Measurements from ENCODE around the gene ZFYVE1. TPM values are rescaled to one million over a fixed set of nuclear protein-coding genes. Genes with fewer than 3 reads are reported as not detected.
A peak's percentile ranks its signal among the peaks of the same experiment; 100 is the strongest.
"Not testable (repeated sequence)": the region's sequence is repeated elsewhere in the genome, so short reads cannot be mapped to it uniquely, and the experiment has no call there.

The ZFYVE1 gene
- total and polyA plus RNA-seq, 2 experiments from 2014 or later: 15.3 TPM

DNA sequence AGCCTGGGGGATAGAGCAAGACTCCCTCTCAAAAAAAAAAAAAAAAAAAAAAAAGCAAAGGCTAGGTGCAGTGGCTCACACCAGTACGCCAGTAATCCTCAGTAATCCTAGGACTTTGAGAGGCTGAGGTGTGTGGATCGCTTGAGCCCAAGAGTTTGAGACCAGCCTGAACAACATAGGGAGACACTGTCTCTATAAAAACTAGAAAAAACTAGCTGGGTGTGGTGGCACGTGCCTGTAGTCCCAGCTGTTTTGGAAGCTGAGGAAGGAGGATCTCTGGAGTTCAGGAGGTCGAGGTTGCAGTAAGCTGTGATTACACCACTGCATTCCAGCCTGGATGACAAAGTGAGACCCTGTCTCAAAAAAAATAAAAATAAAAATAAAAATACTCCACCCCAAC, 22.5 kb upstream of the ZFYVE1 start:
- Histone ChIP-seq H3K79me2 (no peaks in the 10 kb centered on the region), H3K9me3 (ENCODE audit: low read depth) (no peaks in the 10 kb centered on the region), H3K27me3 (no peaks in the 10 kb centered on the region), H4K20me1 (ENCODE audit: insufficient read depth, poor library complexity, severe bottlenecking) (no peaks in the 10 kb centered on the region), H3K4me3 (no peak overlapping the region), H3K4me1 (ENCODE audit: insufficient read depth) (no peaks in the 10 kb centered on the region), H3K36me3 (replicated peaks; ENCODE audit: insufficient read depth, low read depth) (no peaks in the 10 kb centered on the region), H2AFZ (no peak overlapping the region), H3K27ac (no peak overlapping the region), H3K9me2 (replicated peaks; ENCODE audit: insufficient read depth) (no peaks in the 10 kb centered on the region), H3K4me2 (no peak overlapping the region)
- DNase-seq (ENCODE audit: low spot score): no peak
- 43% methylated on average over 4 of the region's 4 CpGs for WGBS (ENCODE audit: low lambda C conversion rate, missing lambda C conversion rate)
- TF ChIP-seq EZH2phosphoT487 (IDR thresholded peaks at IDR 0.05; ENCODE audit: low read depth, severe bottlenecking, unreplicated experiment): no peak
- TF ChIP-seq, protein P1, sequence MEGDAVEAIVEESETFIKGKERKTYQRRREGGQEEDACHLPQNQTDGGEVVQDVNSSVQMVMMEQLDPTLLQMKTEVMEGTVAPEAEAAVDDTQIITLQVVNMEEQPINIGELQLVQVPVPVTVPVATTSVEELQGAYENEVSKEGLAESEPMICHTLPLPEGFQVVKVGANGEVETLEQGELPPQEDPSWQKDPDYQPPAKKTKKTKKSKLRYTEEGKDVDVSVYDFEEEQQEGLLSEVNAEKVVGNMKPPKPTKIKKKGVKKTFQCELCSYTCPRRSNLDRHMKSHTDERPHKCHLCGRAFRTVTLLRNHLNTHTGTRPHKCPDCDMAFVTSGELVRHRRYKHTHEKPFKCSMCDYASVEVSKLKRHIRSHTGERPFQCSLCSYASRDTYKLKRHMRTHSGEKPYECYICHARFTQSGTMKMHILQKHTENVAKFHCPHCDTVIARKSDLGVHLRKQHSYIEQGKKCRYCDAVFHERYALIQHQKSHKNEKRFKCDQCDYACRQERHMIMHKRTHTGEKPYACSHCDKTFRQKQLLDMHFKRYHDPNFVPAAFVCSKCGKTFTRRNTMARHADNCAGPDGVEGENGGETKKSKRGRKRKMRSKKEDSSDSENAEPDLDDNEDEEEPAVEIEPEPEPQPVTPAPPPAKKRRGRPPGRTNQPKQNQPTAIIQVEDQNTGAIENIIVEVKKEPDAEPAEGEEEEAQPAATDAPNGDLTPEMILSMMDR (IDR thresholded peaks at IDR 0.05; ENCODE audit: poor library complexity): no peak
- no peak for TF ChIP-seq EZH2 (IDR thresholded peaks at IDR 0.05; ENCODE audit: borderline replicate concordance)

DNA sequence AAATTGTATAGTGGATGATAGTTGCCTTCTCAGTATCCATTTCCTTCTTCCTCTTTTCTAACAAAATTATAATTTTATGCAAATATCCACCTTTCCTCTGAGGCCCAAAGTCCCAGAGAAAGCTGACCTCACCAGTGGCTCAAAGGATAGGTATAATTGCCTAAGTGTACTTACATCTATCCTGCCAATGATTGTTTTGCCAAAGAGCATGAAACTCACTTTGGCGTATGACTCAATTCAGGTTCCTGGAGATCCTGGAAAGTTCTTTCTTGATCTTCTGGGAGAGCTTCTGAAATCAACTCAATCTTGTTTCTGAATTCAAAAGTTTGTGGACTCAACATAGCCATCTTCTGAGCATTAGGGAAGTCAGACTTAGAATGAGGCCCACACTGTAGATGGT, 20.9 kb upstream of the ZFYVE1 start:
- WGBS (ENCODE audit: low lambda C conversion rate, missing lambda C conversion rate): 94% methylated on average over 1 of the region's 1 CpG
- no peaks in the 10 kb centered on the region for H4K20me1 ChIP-seq (ENCODE audit: insufficient read depth, poor library complexity, severe bottlenecking)
- H3K4me2 ChIP-seq: no peak overlapping the region
- H3K4me1 ChIP-seq (ENCODE audit: insufficient read depth): no peaks in the 10 kb centered on the region
- H3K36me3 ChIP-seq (replicated peaks; ENCODE audit: insufficient read depth, low read depth): no peaks in the 10 kb centered on the region
- H3K27ac ChIP-seq: no peak overlapping the region
- H3K9me2 ChIP-seq (replicated peaks; ENCODE audit: insufficient read depth): no peaks in the 10 kb centered on the region
- H3K27me3 ChIP-seq: no peaks in the 10 kb centered on the region
- H3K9me3 ChIP-seq (ENCODE audit: low read depth): no peaks in the 10 kb centered on the region
- no peak for DNase-seq (ENCODE audit: low spot score)
- no peak overlapping the region for H3K4me3 ChIP-seq
- no peak for TF ChIP-seq EZH2 (IDR thresholded peaks at IDR 0.05; ENCODE audit: borderline replicate concordance)
- TF ChIP-seq, protein P1 (IDR thresholded peaks at IDR 0.05; ENCODE audit: poor library complexity): no peak
- no peak for TF ChIP-seq EZH2phosphoT487 (IDR thresholded peaks at IDR 0.05; ENCODE audit: low read depth, severe bottlenecking, unreplicated experiment)
- H2AFZ ChIP-seq: no peak overlapping the region
- no peaks in the 10 kb centered on the region for H3K79me2 ChIP-seq

GRCh38 chr14:73036706-73037450, 10.0 kb upstream of the ZFYVE1 start:
- H3K4me3 ChIP-seq; H3K4me1 ChIP-seq (ENCODE audit: insufficient read depth); H2AFZ ChIP-seq; H4K20me1 ChIP-seq (ENCODE audit: insufficient read depth, poor library complexity, severe bottlenecking); H3K4me2 ChIP-seq; H3K79me2 ChIP-seq; H3K36me3 ChIP-seq (replicated peaks; ENCODE audit: insufficient read depth, low read depth); H3K9me3 ChIP-seq (ENCODE audit: low read depth); H3K9me2 ChIP-seq (replicated peaks; ENCODE audit: insufficient read depth); DNase-seq (ENCODE audit: low spot score); H3K27ac ChIP-seq; H3K27me3 ChIP-seq: not testable (repeated sequence)
- WGBS (ENCODE audit: low lambda C conversion rate, missing lambda C conversion rate): 93% methylated on average over 9 of the region's 9 CpGs

- no peaks in the 10 kb centered on the region for H3K9me3 ChIP-seq (ENCODE audit: low read depth)
- H2AFZ ChIP-seq: peak overlapping the region; percentile 65
- H3K27me3 ChIP-seq: no peaks in the 10 kb centered on the region
- H3K9me2 ChIP-seq (replicated peaks; ENCODE audit: insufficient read depth): no peaks in the 10 kb centered on the region
- peak overlapping the region; percentile 72 for H3K4me2 ChIP-seq
- peaks cover 32% of the 10 kb centered on the region for H3K79me2 ChIP-seq
- DNase-seq (ENCODE audit: low spot score): no peak
- H3K4me3 ChIP-seq: peak overlapping the region; percentile 17
- TF ChIP-seq, protein P1 (IDR thresholded peaks at IDR 0.05; ENCODE audit: poor library complexity): no peak
- TF ChIP-seq EZH2phosphoT487 (IDR thresholded peaks at IDR 0.05; ENCODE audit: low read depth, severe bottlenecking, unreplicated experiment) (no peak), EZH2 (IDR thresholded peaks at IDR 0.05; ENCODE audit: borderline replicate concordance) (no peak)
- H3K27ac ChIP-seq: no peak overlapping the region
- H3K36me3 ChIP-seq (replicated peaks; ENCODE audit: insufficient read depth, low read depth): no peaks in the 10 kb centered on the region
- H3K4me1 ChIP-seq (ENCODE audit: insufficient read depth): peaks cover 9% of the 10 kb centered on the region
- H4K20me1 ChIP-seq (ENCODE audit: insufficient read depth, poor library complexity, severe bottlenecking): peaks cover 6% of the 10 kb centered on the region
These were observed 1.1 kb upstream of the ZFYVE1 start for GRCh38 chr14:73027984-73028383.
